ENCODE data around the gene VWDE.
"Not testable (repeated sequence)": the region's sequence is repeated elsewhere in the genome, so short reads cannot be mapped to it uniquely, and the experiment has no call there.

VWDE gene

GRCh38 chr7:12398186-12398585 lies 5.5 kb downstream of the VWDE start:
- no peak for TF ChIP-seq CTCF (conservative IDR thresholded peaks at IDR 0.05)

GRCh38 chr7:12397671-12398070 lies 6.0 kb downstream of the VWDE start:
- H3K27ac ChIP-seq: no peak overlapping the region
- no peak for TF ChIP-seq CTCF (conservative IDR thresholded peaks at IDR 0.05)

More at GRCh38 chr7:12398186-12398585, 5.5 kb downstream of the VWDE start:
- no peak overlapping the region for H3K27ac ChIP-seq

- not testable (repeated sequence) for H3K27ac ChIP-seq
These were observed 7.0 kb downstream of the VWDE start for GRCh38 chr7:12396670-12397069.

- TF ChIP-seq CTCF (conservative IDR thresholded peaks at IDR 0.05): no peak
- no peak overlapping the region for H3K27ac ChIP-seq
These were observed 11.6 kb downstream of the VWDE start for GRCh38 chr7:12391922-12392615.

GRCh38 chr7:12389089-12389700 lies 14.5 kb downstream of the VWDE start:
- peak; percentile 89 for TF ChIP-seq CTCF (conservative IDR thresholded peaks at IDR 0.05)

GRCh38 chr7:12386313-12386740 lies 17.3 kb downstream of the VWDE start:
- TF ChIP-seq CTCF (conservative IDR thresholded peaks at IDR 0.05): no peak
- no peak overlapping the region for H3K27ac ChIP-seq

More at GRCh38 chr7:12389089-12389700, 14.5 kb downstream of the VWDE start:
- no peak overlapping the region for H3K27ac ChIP-seq

GRCh38 chr7:12385364-12385786 lies 18.3 kb downstream of the VWDE start:
- no peak for TF ChIP-seq CTCF (conservative IDR thresholded peaks at IDR 0.05)
- H3K27ac ChIP-seq: no peak overlapping the region

- no peak overlapping the region for H3K27ac ChIP-seq
- TF ChIP-seq CTCF (conservative IDR thresholded peaks at IDR 0.05): no peak
These were observed 20.3 kb downstream of the VWDE start for GRCh38 chr7:12383377-12383776.

Measured in VCaP (cell line).